ENCODE data around the gene ATRAID. TPM values are rescaled to one million over a fixed set of nuclear protein-coding genes. Genes with fewer than 3 reads are reported as not detected.

Gene ATRAID
- total RNA-seq, 1 experiment from 2014 or later: 92.8 TPM

- H3F3A ChIP-seq (ENCODE audit: insufficient read depth, low read depth): no peaks in the 10 kb centered on the region; the same call in 1 of the 2 replicates
- no peaks in the 10 kb centered on the region for H3K27me3 ChIP-seq (ENCODE audit: insufficient read depth, low read depth)
- no peak overlapping the region for H3K4me3 ChIP-seq
- intact Hi-C loops (cut with micrococcal nuclease; ENCODE audit: unreplicated experiment): no loop called here
- CTCF ChIA-PET: no interaction called here
- peaks cover 12% of the 10 kb centered on the region for H3K36me3 ChIP-seq (ENCODE audit: low read depth)
- DNase-seq: no peak
- H3K4me2 ChIP-seq: no peak overlapping the region
- no TSS peak for BruUV-seq (replicated peaks)
- H3K9me3 ChIP-seq (ENCODE audit: insufficient read depth, low read depth): no peaks in the 10 kb centered on the region
- H4K20me1 ChIP-seq (ENCODE audit: insufficient read depth): no peaks in the 10 kb centered on the region
- H2AFZ ChIP-seq: no peak overlapping the region
- POLR2A ChIA-PET (ENCODE audit: unreplicated experiment): no interaction called here
- H3K4me1 ChIP-seq (replicated peaks; ENCODE audit: insufficient read depth): no peaks in the 10 kb centered on the region
- no peaks in the 10 kb centered on the region for H3K9me2 ChIP-seq (ENCODE audit: insufficient read depth)
- H3K79me2 ChIP-seq (ENCODE audit: low read depth): no peaks in the 10 kb centered on the region
- H3K27ac ChIP-seq: no peak overlapping the region
- no peak for TF ChIP-seq CTCF (conservative IDR thresholded peaks at IDR 0.05)
- TF ChIP-seq EZH2 (IDR thresholded peaks at IDR 0.05; ENCODE audit: low read depth): no peak
These were observed 27.1 kb downstream of the ATRAID start for GRCh38 chr2:27238976-27239375.

- H3K79me2 ChIP-seq (ENCODE audit: low read depth): no peaks in the 10 kb centered on the region
- ChIA-PET POLR2A (ENCODE audit: unreplicated experiment) (no interaction called here), CTCF (no interaction called here)
- no peak overlapping the region for H3K4me3 ChIP-seq
- H3K27ac ChIP-seq: no peak overlapping the region
- TF ChIP-seq EZH2 (IDR thresholded peaks at IDR 0.05; ENCODE audit: low read depth): no peak
- TF ChIP-seq CTCF (conservative IDR thresholded peaks at IDR 0.05): no peak
- H3K9me3 ChIP-seq (ENCODE audit: insufficient read depth, low read depth): no peaks in the 10 kb centered on the region
- BruUV-seq (replicated peaks): no TSS peak
- no peaks in the 10 kb centered on the region for H3K27me3 ChIP-seq (ENCODE audit: insufficient read depth, low read depth)
- H3K4me2 ChIP-seq: no peak overlapping the region
- intact Hi-C loops (cut with micrococcal nuclease; ENCODE audit: unreplicated experiment): no loop called here
- H3F3A ChIP-seq (ENCODE audit: insufficient read depth, low read depth): peaks cover under 1% of the 10 kb centered on the region; the same call in 1 of the 2 replicates
- no peaks in the 10 kb centered on the region for H3K9me2 ChIP-seq (ENCODE audit: insufficient read depth)
- H3K36me3 ChIP-seq (ENCODE audit: low read depth): peaks cover 3% of the 10 kb centered on the region; the same call in 1 of the 2 replicates
- H4K20me1 ChIP-seq (ENCODE audit: insufficient read depth): no peaks in the 10 kb centered on the region
- no peak for DNase-seq
- H3K4me1 ChIP-seq (replicated peaks; ENCODE audit: insufficient read depth): no peaks in the 10 kb centered on the region
- no peak overlapping the region for H2AFZ ChIP-seq
These were observed 28.6 kb downstream of the ATRAID start for GRCh38 chr2:27240406-27240805.

- POLR2A ChIA-PET (ENCODE audit: unreplicated experiment): no interaction called here
- H2AFZ ChIP-seq: no peak overlapping the region
- H3K4me1 ChIP-seq (replicated peaks; ENCODE audit: insufficient read depth): no peaks in the 10 kb centered on the region
- H4K20me1 ChIP-seq (ENCODE audit: insufficient read depth): no peaks in the 10 kb centered on the region
- no peaks in the 10 kb centered on the region for H3K9me3 ChIP-seq (ENCODE audit: insufficient read depth, low read depth)
- H3K4me3 ChIP-seq: no peak overlapping the region
- no peak for DNase-seq
- no peak overlapping the region for H3K4me2 ChIP-seq
- H3F3A ChIP-seq (ENCODE audit: insufficient read depth, low read depth): peaks cover 4% of the 10 kb centered on the region; the same call in 1 of the 2 replicates
- intact Hi-C loops (cut with micrococcal nuclease; ENCODE audit: unreplicated experiment): no loop called here
- no peaks in the 10 kb centered on the region for H3K27me3 ChIP-seq (ENCODE audit: insufficient read depth, low read depth)
- CTCF ChIA-PET: interaction anchor here (0.6 to 0.7 kb wide), 2 partner anchors 61 to 154 kb away, joined by 4 to 26 read pairs; no protein-coding TSS in a partner anchor
- no peak overlapping the region for H3K27ac ChIP-seq
- no peaks in the 10 kb centered on the region for H3K9me2 ChIP-seq (ENCODE audit: insufficient read depth)
- no peak for TF ChIP-seq EZH2 (IDR thresholded peaks at IDR 0.05; ENCODE audit: low read depth)
- no peaks in the 10 kb centered on the region for H3K79me2 ChIP-seq (ENCODE audit: low read depth)
- no TSS peak for BruUV-seq (replicated peaks)
- H3K36me3 ChIP-seq (ENCODE audit: low read depth): peaks cover 3% of the 10 kb centered on the region; the same call in 1 of the 2 replicates
These were observed 30.1 kb downstream of the ATRAID start for GRCh38 chr2:27241761-27242613.

Data from PC-9 (cell line).